Amniotic stem cell (primary cell): Measurements from ENCODE around the gene BCL2L13.
"Not testable (repeated sequence)": the region's sequence is repeated elsewhere in the genome, so short reads cannot be mapped to it uniquely, and the experiment has no call there.

Experiments used
- DNase-seq: peaks from one replicate; lab custom pipeline; 2025; lab: John Stamatoyannopoulos, UW

Gene BCL2L13

DNA sequence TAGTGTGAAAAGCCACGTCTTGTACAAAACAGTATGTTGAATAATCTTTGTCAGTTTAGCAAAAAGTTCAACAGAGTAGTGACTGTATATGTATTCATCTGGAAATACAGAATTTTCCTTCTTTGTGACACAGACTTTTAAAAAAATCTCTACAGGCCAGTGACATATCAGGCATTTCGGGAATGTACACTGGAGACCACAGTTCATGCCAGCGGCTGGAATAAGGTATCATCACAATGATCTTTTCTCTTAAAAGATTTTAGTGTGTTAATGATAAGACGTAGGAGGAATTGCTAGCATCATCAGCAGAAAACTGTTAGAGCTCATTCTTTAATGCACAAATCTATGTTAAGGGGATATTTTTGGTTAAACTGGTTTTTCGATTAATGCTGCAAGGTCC is 57.4 kb downstream of the BCL2L13 start:
- DNase-seq: no peak

- not testable (repeated sequence) for DNase-seq
These were observed 58.6 kb downstream of the BCL2L13 start for GRCh38 chr22:17697196-17697595.

DNA sequence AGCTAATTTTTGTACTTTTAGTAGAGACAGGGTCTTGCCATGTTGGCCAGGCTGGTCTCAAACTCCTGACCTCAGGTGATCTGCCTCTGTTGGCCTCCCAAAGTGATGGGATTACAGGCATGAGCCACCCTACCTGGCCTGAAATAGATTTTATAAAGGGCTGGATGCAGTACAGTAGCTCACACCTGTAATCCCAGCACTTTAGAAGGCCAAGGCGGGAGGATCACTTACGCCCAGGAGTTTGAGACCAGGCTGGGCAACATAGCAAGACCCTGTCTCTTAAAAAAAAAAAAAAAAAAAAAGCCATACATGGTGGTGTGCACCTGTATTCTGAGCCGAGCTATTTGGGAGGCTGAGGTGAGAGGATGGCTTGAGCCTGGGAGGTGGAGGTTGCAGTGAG is 59.7 kb downstream of the BCL2L13 start:
- DNase-seq: not testable (repeated sequence)

- DNase-seq: no peak
These were observed 60.4 kb downstream of the BCL2L13 start for GRCh38 chr22:17698948-17699347.

DNA sequence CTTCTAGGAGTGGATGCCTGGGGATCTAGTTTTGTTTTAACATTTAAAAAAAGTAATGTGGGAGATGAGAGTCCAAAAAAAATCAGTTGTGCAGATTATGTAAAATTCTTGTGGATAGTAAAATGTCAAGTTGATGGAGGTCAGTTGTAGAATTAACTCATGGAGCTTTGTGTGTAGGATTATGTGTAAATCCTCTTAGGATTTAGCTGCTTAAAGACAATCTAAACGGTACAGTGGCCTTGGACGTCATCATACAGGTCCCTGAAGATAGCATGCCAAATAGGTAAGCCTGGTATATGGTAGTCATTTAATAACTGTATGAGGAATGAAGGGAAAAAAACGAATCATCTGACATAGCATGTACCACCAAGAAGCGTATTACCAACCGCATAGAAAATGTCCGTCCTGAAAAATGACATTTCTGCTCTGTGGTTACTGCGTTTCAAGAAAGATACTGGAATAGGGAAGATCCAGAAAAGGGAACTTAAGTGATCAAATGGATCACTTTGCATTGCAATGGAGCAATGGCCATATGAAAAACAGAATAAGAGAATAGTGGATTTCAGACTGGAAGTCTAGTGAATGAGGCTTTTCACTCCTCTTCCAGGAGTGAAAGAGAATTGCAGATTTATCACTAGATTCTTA is 61.3 kb downstream of the BCL2L13 start:
- DNase-seq: no peak

- no peak for DNase-seq
These were observed 62.2 kb downstream of the BCL2L13 start for GRCh38 chr22:17700778-17701177.

GRCh38 chr22:17703811-17704210 is 65.3 kb downstream of the BCL2L13 start:
- no peak for DNase-seq

DNA sequence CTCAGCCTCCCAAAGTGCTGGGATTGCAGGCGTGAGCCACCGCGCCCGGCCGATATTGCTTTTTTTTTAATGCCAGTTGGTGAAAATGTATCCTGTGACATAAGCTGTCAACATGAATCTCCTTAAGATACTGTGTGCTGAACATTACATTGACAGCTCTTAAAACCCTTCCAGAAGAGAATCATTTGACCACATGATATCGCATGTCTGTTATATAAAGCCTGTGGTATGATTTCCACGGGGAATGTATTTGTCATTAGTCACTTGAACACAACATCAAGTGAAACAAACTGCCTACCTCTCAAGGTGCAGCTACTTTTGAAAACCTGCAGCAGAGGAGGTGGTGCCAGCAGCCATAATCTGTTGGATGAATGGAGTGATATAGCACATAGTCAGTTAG is 67.0 kb downstream of the BCL2L13 start:
- DNase-seq: no peak

GRCh38 chr22:17705951-17706900 is 67.7 kb downstream of the BCL2L13 start:
- DNase-seq: peak; percentile 55

DNA sequence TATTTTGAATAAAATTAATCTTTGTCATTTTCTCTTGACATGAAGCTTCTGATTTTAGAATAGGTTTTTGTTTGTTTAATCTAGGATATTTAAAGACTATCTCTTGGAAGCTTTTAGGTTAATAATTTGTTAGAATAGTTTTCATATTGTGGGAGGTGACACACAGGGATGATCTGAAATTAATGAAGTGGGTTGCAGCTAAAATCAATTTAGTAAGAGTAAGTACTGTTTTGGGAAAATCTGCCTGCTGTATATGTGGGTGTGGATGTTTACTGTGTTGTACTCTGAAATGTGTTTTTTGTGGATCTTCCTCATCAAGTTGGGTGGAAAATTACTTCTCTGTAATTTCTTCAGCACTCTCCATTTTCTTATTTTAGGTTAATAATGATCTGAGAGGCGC is 68.4 kb downstream of the BCL2L13 start:
- DNase-seq: no peak

DNA sequence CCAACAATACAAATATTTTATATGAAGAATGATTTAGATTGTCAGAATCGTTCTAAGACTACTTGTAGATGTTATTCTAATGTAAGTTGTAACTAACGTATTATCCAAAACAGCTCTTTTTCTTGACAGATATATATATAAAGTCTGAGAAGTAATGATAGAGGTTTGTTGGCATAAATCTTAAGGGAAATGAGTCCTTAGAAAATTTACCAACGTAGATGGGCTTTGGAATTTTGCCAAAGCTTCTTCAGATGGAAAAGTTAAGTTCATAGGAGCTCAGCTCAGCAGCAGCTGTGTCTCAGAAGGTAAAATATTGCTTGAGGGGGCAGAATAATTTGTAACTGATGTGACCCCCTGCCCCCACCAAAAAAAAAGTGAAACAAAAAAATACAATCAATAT is 69.0 kb downstream of the BCL2L13 start:
- DNase-seq: no peak

DNA sequence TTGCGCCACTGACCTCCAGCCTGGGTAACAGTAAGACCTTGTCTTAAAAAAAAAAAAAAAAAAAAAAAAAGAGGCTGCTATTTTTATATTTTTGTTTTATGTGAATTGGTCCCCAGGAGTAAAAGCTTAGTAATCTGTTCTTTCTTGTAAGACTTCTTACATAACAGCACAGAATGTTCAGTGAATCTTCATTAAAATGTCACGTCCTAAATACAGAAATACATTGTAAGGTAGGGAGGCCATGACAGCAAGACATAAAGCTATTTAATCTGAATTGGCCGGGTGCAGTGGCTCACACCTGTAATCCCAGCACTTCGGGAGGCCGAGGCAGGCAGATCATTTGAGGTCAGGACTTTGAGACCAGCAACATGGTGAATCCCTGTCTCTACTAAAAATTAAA is 71.5 kb downstream of the BCL2L13 start:
- no peak for DNase-seq

GRCh38 chr22:17712441-17712840 is 73.9 kb downstream of the BCL2L13 start:
- no peak for DNase-seq

- no peak for DNase-seq
These were observed 78.0 kb downstream of the BCL2L13 start for GRCh38 chr22:17716529-17716928.

DNA sequence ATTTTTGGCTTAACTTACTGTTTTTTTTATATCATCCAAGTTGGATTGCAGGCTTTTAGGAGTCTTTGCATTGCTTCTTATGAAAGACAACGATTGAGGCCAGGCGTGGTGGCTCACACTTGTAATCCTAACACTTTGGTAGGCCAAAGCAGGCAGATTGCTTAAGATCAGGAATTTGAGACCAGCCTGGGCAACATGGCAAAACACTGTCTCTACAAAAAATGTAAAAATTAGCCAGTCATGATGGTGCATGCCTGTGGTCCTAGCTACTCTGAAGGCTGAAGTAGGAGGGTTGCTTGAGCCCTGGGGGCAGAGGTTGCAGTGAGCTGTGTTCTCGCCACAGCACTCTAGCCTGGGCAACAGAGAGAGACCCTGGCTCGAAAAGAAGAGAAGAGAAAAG is 79.2 kb downstream of the BCL2L13 start:
- DNase-seq: no peak

GRCh38 chr22:17719911-17720310 is 81.4 kb downstream of the BCL2L13 start:
- no peak for DNase-seq

DNA sequence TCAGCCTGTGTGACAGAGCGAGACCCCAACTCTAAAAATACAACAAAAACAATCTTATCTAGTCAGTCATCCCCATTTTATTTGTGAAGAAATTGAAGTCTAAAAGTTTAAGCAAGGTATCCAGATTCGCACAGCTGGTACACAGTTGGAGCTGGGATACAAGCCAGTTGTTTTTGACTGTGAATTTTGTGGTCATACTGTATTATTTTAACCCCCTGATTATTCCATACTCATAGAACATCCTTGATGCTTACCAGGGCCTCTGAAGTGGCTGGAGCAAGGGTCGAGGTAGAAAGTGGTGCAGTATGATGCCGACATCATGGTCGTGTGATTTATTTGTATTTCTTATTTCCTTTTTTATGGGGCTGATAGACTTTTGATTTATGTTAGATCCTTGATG is 85.7 kb downstream of the BCL2L13 start:
- no peak for DNase-seq

DNA sequence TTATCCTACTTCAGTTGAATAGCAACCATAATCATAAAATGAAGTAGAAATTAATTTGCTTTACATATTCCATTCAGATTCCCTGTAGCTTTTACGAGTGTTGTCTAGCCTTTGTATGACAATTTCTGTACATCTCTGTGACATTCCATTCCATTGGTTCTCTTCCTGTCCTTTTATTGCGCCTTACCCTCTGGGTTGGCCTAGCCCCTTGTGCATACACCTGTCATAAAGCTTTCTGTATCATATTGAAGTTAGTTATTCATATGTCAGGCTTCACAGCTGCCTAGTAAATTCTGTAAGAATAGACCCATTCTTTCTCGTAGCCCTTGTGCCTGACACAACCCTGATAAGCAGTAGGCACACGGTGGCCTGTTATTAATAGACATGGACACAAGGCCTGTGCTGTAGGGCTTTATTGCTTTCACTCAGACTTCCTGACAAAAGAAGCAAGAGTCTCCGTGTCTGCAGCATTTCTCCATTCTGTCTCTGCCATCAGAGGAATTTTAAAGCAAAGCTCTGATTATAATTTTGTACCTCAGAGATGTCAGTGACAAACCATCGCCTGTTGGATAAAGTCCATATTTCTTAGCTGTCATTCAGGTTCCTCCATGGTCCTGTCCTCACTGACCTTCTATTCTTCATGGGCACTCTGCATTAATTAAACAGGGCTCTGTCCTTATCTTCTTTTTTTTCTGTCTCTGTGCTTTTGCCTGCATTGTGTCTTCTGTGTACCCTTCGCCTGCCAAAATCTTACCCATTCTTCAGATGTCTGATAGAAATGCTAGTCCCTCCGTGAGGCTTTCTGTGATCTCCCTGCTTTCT is 86.3 kb downstream of the BCL2L13 start:
- DNase-seq: no peak

GRCh38 chr22:17725500-17725796 is 86.9 kb downstream of the BCL2L13 start:
- no peak for DNase-seq

DNA sequence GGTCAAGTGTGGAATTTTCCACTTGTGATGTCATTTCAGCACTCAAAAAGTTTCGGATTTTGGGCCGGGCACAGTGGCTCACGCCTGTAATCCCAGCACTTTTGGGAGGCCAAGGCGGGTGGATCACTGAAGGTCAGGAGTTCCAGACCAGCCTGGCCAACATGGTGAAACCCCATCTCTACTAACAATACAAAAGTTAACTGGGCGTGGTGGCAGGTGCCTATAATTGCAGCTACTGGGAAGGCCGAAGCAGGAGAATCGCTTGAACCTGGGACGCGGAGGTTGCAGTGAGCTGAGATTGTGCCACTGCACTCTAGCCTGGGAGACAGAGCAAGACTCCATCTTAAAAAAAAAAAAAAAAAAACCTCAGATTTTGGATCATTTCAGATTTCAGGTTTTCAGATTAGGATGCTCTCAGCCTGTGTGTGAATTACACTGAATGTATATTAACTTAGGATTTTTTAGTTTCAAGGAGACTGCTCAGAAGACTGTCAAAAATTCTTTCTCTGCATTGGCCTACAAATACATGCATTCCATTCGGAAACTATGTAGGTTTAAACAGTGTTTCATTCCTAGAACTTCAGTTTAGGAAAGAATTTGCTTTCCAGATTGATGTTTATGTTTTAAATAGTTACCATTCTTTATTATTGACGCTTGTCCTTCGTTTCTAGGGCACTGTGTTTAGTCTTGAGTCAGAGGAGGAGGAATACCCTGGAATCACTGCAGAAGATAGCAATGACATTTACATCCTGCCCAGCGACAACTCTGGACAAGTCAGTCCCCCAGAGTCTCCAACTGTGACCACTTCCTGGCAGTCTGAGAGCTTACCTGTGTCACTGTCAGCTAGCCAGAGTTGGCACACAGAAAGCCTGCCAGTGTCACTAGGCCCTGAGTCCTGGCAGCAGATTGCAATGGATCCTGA is 87.7 kb downstream of the BCL2L13 start:
- peak; percentile 45 for DNase-seq
